ENCODE measurements around the gene TPX2.

DNA sequence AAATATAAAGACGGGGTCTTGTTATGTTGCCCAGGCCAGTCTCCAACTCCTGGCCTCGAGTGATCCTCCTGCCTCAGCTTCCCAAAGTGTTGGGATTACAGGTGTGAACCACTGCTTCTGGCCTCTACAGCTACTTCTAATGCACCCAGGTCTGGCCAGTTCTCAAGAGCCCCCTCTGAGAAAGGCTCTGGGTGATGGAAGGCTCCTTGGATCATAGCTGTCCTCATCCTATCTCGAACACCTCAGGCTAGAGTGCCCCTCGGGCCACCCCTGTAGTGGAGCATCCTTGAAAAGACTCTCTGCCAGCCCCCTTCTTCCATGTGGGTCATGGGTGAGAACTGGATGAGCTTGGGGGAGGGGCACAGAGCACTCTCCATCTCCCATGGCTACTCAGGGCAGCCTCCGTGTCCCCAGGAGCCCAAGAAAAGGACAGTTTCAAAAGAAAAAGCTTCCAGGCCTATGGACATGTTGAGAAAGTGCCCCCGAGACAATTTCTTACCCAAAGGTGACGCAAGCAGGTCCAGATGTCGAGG is 79.4 kb downstream of the TPX2 start:
- TF ChIP-seq, protein P1, sequence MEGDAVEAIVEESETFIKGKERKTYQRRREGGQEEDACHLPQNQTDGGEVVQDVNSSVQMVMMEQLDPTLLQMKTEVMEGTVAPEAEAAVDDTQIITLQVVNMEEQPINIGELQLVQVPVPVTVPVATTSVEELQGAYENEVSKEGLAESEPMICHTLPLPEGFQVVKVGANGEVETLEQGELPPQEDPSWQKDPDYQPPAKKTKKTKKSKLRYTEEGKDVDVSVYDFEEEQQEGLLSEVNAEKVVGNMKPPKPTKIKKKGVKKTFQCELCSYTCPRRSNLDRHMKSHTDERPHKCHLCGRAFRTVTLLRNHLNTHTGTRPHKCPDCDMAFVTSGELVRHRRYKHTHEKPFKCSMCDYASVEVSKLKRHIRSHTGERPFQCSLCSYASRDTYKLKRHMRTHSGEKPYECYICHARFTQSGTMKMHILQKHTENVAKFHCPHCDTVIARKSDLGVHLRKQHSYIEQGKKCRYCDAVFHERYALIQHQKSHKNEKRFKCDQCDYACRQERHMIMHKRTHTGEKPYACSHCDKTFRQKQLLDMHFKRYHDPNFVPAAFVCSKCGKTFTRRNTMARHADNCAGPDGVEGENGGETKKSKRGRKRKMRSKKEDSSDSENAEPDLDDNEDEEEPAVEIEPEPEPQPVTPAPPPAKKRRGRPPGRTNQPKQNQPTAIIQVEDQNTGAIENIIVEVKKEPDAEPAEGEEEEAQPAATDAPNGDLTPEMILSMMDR (tag by site-specific recombination; IDR thresholded peaks at IDR 0.05), result no peak
- no peak for TF ChIP-seq ZNF558 (tag by site-specific recombination; IDR thresholded peaks at IDR 0.05)
